K562 (cell line): ENCODE measurements around the gene CCDC70. TPM values are rescaled to one million over a fixed set of nuclear protein-coding genes. Genes with fewer than 3 reads are reported as not detected.

Experiments
- ATAC-seq: fragments of 200-7000 bp; cut with Tn5 transposase; 3 replicates; pipeline ENCODE4 v1.9.1; 2020; ENCODE audit warnings: moderate library complexity
- BruUV-seq: library from RNA; stranded (reverse); fragments of 400-500 nt; replicated peaks from 2 replicates; lab custom pipeline; 2021; lab: Mats Ljungman, UMichigan
- CTCF ChIA-PET: fragments of 300-600 bp; formaldehyde crosslinking; extraction: SDS; loops from one replicate; lab custom pipeline; 2021; ENCODE audit warnings: low intra/inter-chr PET ratio; lab: Yijun Ruan, JAX
- POLR2A ChIA-PET: fragments of 300-600, 350-650 bp; sonication (Branson Sonifier 250); formaldehyde crosslinking; extraction: SDS; loops from one replicate; lab custom pipeline; 2021; ENCODE audit warnings: antibody characterized with exemption, inconsistent platforms; lab: Yijun Ruan, JAX
- DNase-seq, 4 experiments: peaks; one replicate each; pipeline versions ENCODE4 v3.0.0 to v3.0.0-alpha.2; 2011 to 2018; ENCODE audit warnings: low spot score in 3 of 4, mixed read lengths in 3 of 4; ENCODE audit errors: extremely low read depth in 1 of 4
- FAIRE-seq: peaks from 2 replicates; lab custom pipeline; 2011; peaks lifted over from hg19 to GRCh38; lab: Jason Lieb, UNC
- H2AFZ ChIP-seq: 2 replicates; pipeline ENCODE4 v1.6.0; 2011; ENCODE audit warnings: low read depth, low read length, control low read depth, inconsistent platforms
- H3K27ac ChIP-seq: fragments of 200-600 bp; 3 replicates; pipeline ENCODE4 v1.8.0; 2011; ENCODE audit warnings: low read depth, mild to moderate bottlenecking, control low read depth, inconsistent platforms, low read length, moderate library complexity, mixed read lengths; ENCODE audit errors: extremely low read depth
- H3K27me3 ChIP-seq, 2 experiments: fragments of 300-600 bp in 1 of 2; 2 replicates in 1 of 2; 3 replicates in 1 of 2; pipeline versions ENCODE4 v1.6.0 to v1.8.0; 2011; ENCODE audit warnings: inconsistent platforms in 2 of 2, low read length in 2 of 2, mild to moderate bottlenecking in 1 of 2, mixed read lengths in 1 of 2, moderate library complexity in 1 of 2; ENCODE audit not compliant: control insufficient read depth in 2 of 2, insufficient read depth in 2 of 2
- H3K36me3 ChIP-seq: fragments of 300-600 bp; 3 replicates; pipeline ENCODE4 v1.8.0; 2011; ENCODE audit warnings: mild to moderate bottlenecking, low read length, inconsistent platforms; ENCODE audit not compliant: control insufficient read depth, insufficient read depth
- H3K4me1 ChIP-seq, 2 experiments: fragments of 200-600 bp in 1 of 2; replicated peaks in 1 of 2; 2 replicates in 1 of 2; 3 replicates in 1 of 2; pipeline versions ENCODE4 v1.5.1 to v1.8.0; 2011; ENCODE audit warnings: inconsistent platforms in 2 of 2, low read length in 2 of 2, mild to moderate bottlenecking in 1 of 2, mixed read lengths in 1 of 2, moderate library complexity in 1 of 2; ENCODE audit not compliant: control insufficient read depth in 2 of 2, insufficient read depth in 2 of 2
- H3K4me2 ChIP-seq: 2 replicates; pipeline ENCODE4 v1.6.1; 2011; ENCODE audit warnings: low read length, control low read depth, inconsistent platforms, mixed read lengths; ENCODE audit not compliant: insufficient read depth
- H3K4me3 ChIP-seq: fragments of 200-600 bp; sonication (generic), shearing (Covaris generic); 2 replicates; pipeline ENCODE4 v1.5.1; 2016; ENCODE audit warnings: control low read depth, inconsistent platforms
- H3K79me2 ChIP-seq: fragments of 200-600 bp; 3 replicates; pipeline ENCODE4 v1.8.0; 2011; ENCODE audit warnings: low read length, inconsistent platforms; ENCODE audit not compliant: control insufficient read depth, insufficient read depth
- H3K9ac ChIP-seq, 2 experiments: 2 replicates each; pipeline versions ENCODE4 v1.6.0 to v1.6.1; 2011; ENCODE audit warnings: low read depth in 2 of 2, low read length in 2 of 2, control low read depth in 1 of 2, inconsistent platforms in 1 of 2, mild to moderate bottlenecking in 1 of 2, mixed read lengths in 1 of 2; ENCODE audit not compliant: insufficient read depth in 1 of 2
- H3K9me1 ChIP-seq: one replicate; pipeline ENCODE4 v1.6.0; 2011; ENCODE audit warnings: inconsistent platforms, mild to moderate bottlenecking, low read length, moderate library complexity; ENCODE audit not compliant: control insufficient read depth, insufficient read depth
- H3K9me3 ChIP-seq: replicated peaks from 2 replicates; pipeline ENCODE4 v1.5.1; 2011; ENCODE audit warnings: low read depth, low read length, inconsistent platforms; ENCODE audit not compliant: control insufficient read depth, insufficient read depth
- H4K20me1 ChIP-seq: replicated peaks from 2 replicates; pipeline ENCODE4 v1.6.1; 2011; ENCODE audit warnings: low read length, inconsistent platforms, mixed read lengths; ENCODE audit not compliant: control insufficient read depth, insufficient read depth
- CEBPZ ChIP-seq: fragments of 150-350 bp; IDR thresholded peaks from 2 replicates; pipeline ENCODE4 v1.6.1; 2014; ENCODE audit warnings: low read depth, mild to moderate bottlenecking, low read length, borderline replicate concordance
- FOXJ2 ChIP-seq: fragments of 200-800 bp; sonication (Bioruptor generic); IDR thresholded peaks from 2 replicates; pipeline ENCODE4 v1.6.1; 2016; ENCODE audit warnings: missing genetic modification characterization, missing compliant biosample characterization
- KDM1A ChIP-seq, 2 experiments: fragments of 450-650 bp; IDR thresholded peaks; 2 replicates each; pipeline ENCODE4 v1.6.1; 2016; ENCODE audit warnings: mild to moderate bottlenecking in 2 of 2
- MAZ ChIP-seq, 2 experiments: fragments of 450-650 bp in 1 of 2; sonication (generic) in 1 of 2; formaldehyde crosslinking; IDR thresholded peaks in 1 of 2; conservative IDR thresholded peaks in 1 of 2; 2 replicates each; pipeline versions ENCODE4 v1.4.0 to v1.5.0; 2020; ENCODE audit warnings: mild to moderate bottlenecking in 1 of 2, missing genetic modification reagents in 1 of 2
- RB1 ChIP-seq: fragments of 450-650 bp; IDR thresholded peaks from 2 replicates; pipeline ENCODE4 v1.6.1; 2017; ENCODE audit warnings: low read depth, mild to moderate bottlenecking
- SREBF2 ChIP-seq: sonication (generic); formaldehyde crosslinking; IDR thresholded peaks from 2 replicates; pipeline ENCODE4 v1.4.0; 2020; ENCODE audit warnings: mild to moderate bottlenecking, missing genetic modification reagents
- SUPT5H ChIP-seq: fragments of 450-650 bp; IDR thresholded peaks from 2 replicates; pipeline ENCODE4 v1.6.1; 2016
- TOE1 ChIP-seq, 2 experiments: fragments of 450-650 bp in 1 of 2; sonication (generic) in 1 of 2; formaldehyde crosslinking in 1 of 2; IDR thresholded peaks; 2 replicates each; pipeline versions ENCODE4 v1.7.1 to v1.8.0; 2016 to 2022; ENCODE audit warnings: borderline replicate concordance in 2 of 2, mild to moderate bottlenecking in 2 of 2, antibody characterized with exemption in 1 of 2, inconsistent platforms in 1 of 2, low read depth in 1 of 2, missing genetic modification reagents in 1 of 2, moderate library complexity in 1 of 2
- ZNF133 ChIP-seq: fragments of 250-450 bp; sonication (Bioruptor Pico); IDR thresholded peaks from 2 replicates; pipeline ENCODE4 v1.4.0; 2020; ENCODE audit warnings: mild to moderate bottlenecking
- ZNF23 ChIP-seq: fragments of 250-450 bp; sonication (Bioruptor Pico); IDR thresholded peaks from 2 replicates; pipeline ENCODE4 v1.4.0; 2020; ENCODE audit warnings: mild to moderate bottlenecking
- ZNF609 ChIP-seq: sonication (generic); formaldehyde crosslinking; IDR thresholded peaks from 2 replicates; pipeline ENCODE4 v1.8.1; 2023; ENCODE audit warnings: missing genetic modification reagents, mild to moderate bottlenecking, borderline replicate concordance
- ZSCAN32 ChIP-seq: fragments of 450-650 bp; formaldehyde crosslinking; IDR thresholded peaks from 2 replicates; pipeline ENCODE4 v1.4.0; 2020; ENCODE audit warnings: mild to moderate bottlenecking, moderate library complexity
- WGBS: fragments of 100-300 bp; shearing (Covaris generic); methylation state at CpG from one replicate; pipeline ENCODE4 v1.1.6; 2016; ENCODE audit warnings: low coverage, mixed read lengths; ENCODE audit not compliant: insufficient coverage; ENCODE audit errors: missing lambda C conversion rate; 5-methylcytosine and 5-hydroxymethylcytosine counted together
- in situ Hi-C: fragments of 300-500 bp; cut with MboI; formaldehyde crosslinking; loops from 4 replicates; pipeline ENCODE4 v1.15.0; 2018; ENCODE audit warnings: inconsistent platforms, mixed read lengths
- intact Hi-C: fragments of 100-400 bp; cut with micrococcal nuclease; formaldehyde crosslinking; loops from 2 replicates; pipeline ENCODE4 v1.14.2; 2022
- polyA plus RNA-seq, 8 experiments: library from polyadenylated mRNA; depleted of rRNA in 4 of 8; stranded (reverse) in 5 of 8; unstranded in 3 of 8; fragments of >200 nt; fragmentation: Nextera tagmentation in 2 of 8; fragmentation: Illumina TruSeq in 1 of 8; extraction: Ambion mirVana in 2 of 8; extraction: Trizol in 1 of 8; gene quantifications; 2 replicates each; pipeline versions ENCODE4 v1.2.1 to v1.2.3, GENCODE V29; 2011 to 2014; ENCODE audit warnings: inconsistent platforms in 1 of 8, missing spikeins in 1 of 8
- total RNA-seq, 7 experiments: library from RNA; depleted of rRNA in 6 of 7; stranded (reverse); fragments of >200 nt in 6 of 7; fragmentation: Illumina TruSeq in 2 of 7; extraction: Trizol in 2 of 7; gene quantifications; 2 replicates each; pipeline versions ENCODE4 v1.2.1 to v1.2.3, GENCODE V29; 2011 to 2021; ENCODE audit warnings: low replicate concordance in 1 of 7

CCDC70 gene
- total and polyA plus RNA-seq, 9 of the 15 experiments (the other 6 are each of a cell fraction or from before 2014, with no cell fraction given) = not detected

- TF ChIP-seq CEBPZ = no peak
Measured at GRCh38 chr13:51861723-51862300, at the start of gene CCDC70 (continued).

- no peak overlapping the region for H3K9ac ChIP-seq
- no peak overlapping the region for H3K27ac ChIP-seq
- POLR2A ChIA-PET = no interaction called here
- H3K4me3 ChIP-seq = no peak overlapping the region
- H3K36me3 ChIP-seq = no peaks in the 10 kb centered on the region
- TF ChIP-seq FOXJ2 (no peak), SUPT5H (no peak), ZNF133 (CRISPR knock-in tag) (no peak), RB1 (no peak), SREBF2 (no peak), ZNF609 (no peak), TOE1 (IDR thresholded peaks at IDR 0.05; ENCODE audit: borderline replicate concordance) (no peak), TOE1 (CRISPR knock-in tag; IDR thresholded peaks at IDR 0.05; ENCODE audit: borderline replicate concordance, low read depth) (no peak), ZNF23 (CRISPR knock-in tag) (no peak), MAZ (CRISPR knock-in tag; conservative IDR thresholded peaks at IDR 0.05 in 1 of 2, IDR thresholded peaks at IDR 0.05 in 1 of 2) (no peak), KDM1A (IDR thresholded peaks at IDR 0.05) (no peak), ZSCAN32 (no peak)
- no peak overlapping the region for H3K4me2 ChIP-seq
- DNase-seq (no peak), ATAC-seq (no peak), FAIRE-seq (no peak)
- intact Hi-C loops (loop anchor here (2.0 kb wide), 1 partner anchor 313 kb away; no protein-coding TSS in a partner anchor), in situ Hi-C loops (no loop called here)
- no peaks in the 10 kb centered on the region for H3K9me3 ChIP-seq
- no peaks in the 10 kb centered on the region for H4K20me1 ChIP-seq
- peaks cover 6 to 16% of the 10 kb centered on the region in 2 experiments; a peak in 4 of 5 replicates for H3K4me1 ChIP-seq
- WGBS = 47% methylated on average over 1 of the region's 2 CpGs
- H3K79me2 ChIP-seq = no peaks in the 10 kb centered on the region
- no TSS peak for BruUV-seq
- H2AFZ ChIP-seq = no peak overlapping the region
- H3K9me1 ChIP-seq = no peaks in the 10 kb centered on the region
- peaks cover 0 to 20% of the 10 kb centered on the region in 2 experiments; a peak in 3 of 5 replicates for H3K27me3 ChIP-seq
- CTCF ChIA-PET = no interaction called here
Measured at GRCh38 chr13:51814071-51814470, 47.7 kb upstream of the CCDC70 start.
